ENCODE data around the gene PLA2G7.

DNA sequence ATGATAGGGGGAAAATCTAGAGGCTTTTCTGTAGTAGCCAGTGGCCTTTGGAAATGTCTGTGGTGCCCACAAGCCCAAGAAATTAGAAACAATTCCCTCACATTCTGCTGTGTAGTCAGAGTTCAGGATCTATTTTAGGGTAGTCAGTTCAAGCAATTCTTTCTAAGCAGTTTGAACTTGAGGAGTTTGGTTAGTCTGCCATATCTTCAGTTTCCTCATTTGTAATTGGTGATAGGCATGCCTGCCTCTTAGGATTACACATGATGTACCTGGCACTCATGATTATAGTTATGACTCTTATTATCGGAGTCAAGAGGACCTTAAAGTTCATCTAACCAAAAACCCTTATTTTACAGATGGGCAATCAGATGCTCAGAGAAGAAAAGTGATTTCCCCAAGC is 36.8 kb upstream of the PLA2G7 start:
- TF ChIP-seq, protein P1, sequence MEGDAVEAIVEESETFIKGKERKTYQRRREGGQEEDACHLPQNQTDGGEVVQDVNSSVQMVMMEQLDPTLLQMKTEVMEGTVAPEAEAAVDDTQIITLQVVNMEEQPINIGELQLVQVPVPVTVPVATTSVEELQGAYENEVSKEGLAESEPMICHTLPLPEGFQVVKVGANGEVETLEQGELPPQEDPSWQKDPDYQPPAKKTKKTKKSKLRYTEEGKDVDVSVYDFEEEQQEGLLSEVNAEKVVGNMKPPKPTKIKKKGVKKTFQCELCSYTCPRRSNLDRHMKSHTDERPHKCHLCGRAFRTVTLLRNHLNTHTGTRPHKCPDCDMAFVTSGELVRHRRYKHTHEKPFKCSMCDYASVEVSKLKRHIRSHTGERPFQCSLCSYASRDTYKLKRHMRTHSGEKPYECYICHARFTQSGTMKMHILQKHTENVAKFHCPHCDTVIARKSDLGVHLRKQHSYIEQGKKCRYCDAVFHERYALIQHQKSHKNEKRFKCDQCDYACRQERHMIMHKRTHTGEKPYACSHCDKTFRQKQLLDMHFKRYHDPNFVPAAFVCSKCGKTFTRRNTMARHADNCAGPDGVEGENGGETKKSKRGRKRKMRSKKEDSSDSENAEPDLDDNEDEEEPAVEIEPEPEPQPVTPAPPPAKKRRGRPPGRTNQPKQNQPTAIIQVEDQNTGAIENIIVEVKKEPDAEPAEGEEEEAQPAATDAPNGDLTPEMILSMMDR (optimal IDR thresholded peaks at IDR 0.05 in 1 of 3, IDR thresholded peaks at IDR 0.05 in 1 of 3, conservative IDR thresholded peaks at IDR 0.05 in 1 of 3; ENCODE audit: extremely low read depth in 1 of 3, insufficient read depth in 2 of 3, low read length in 3 of 3) = no peak
- TF ChIP-seq EZH2 (IDR thresholded peaks at IDR 0.05; ENCODE audit: low read length) = no peak

Data from keratinocyte (primary cell).